Subcutaneous preadipocyte (primary cell): Measurements from ENCODE around the gene ARPIN. TPM values are rescaled to one million over a fixed set of nuclear protein-coding genes. Genes with fewer than 3 reads are reported as not detected.

Source experiments
- small RNA-seq: library from RNA; depleted of rRNA; stranded (forward); fragments of <200 nt; gene quantifications from one replicate; pipeline ENCODE3, GENCODE V24; 2012
- total RNA-seq: library from RNA; depleted of rRNA; stranded (reverse); fragments of >200 nt; gene quantifications from 2 replicates; pipeline ENCODE4 v1.2.3, GENCODE V29; 2012

The ARPIN gene
- total RNA-seq = 11.8 and 12.7 TPM in 2 replicates

GRCh38 chr15:89912674-89913396, at the start of gene ARPIN:
ARPIN (minus strand) TSS chr15:89912952; CDS start chr15:89912835, 117 bp downstream.

GRCh38 chr15:89893696-89894447, 18.9 kb downstream of the ARPIN start, which contains the start of gene AP3S2:
AP3S2 (minus strand) TSS chr15:89893994; CDS start chr15:89893949, 45 bp downstream.

Small RNA genes within 50 kb of the gene (small RNA-seq; reads per million reads assigned to genes)
- gene MIR5009 (not detected), gene MIR5094 (not detected), gene RNU6-1111P (not detected), gene RNU7-111P (not detected)

Other genes starting within 250 kb of the ARPIN start
- gene PLIN1, start 233.6 kb downstream of the ARPIN start, total RNA-seq = not detected in 2 replicates
- gene PEX11A, start 222.2 kb downstream of the ARPIN start, total RNA-seq = 2.5 and 5.5 TPM in 2 replicates
- gene WDR93, start 222.1 kb downstream of the ARPIN start, total RNA-seq = under 0.01 TPM in 1 of 2 replicates, not detected in the other
- gene MESP1, start 161.7 kb downstream of the ARPIN start, total RNA-seq = 0.20 TPM in 1 of 2 replicates, not detected in the other
- gene MESP2, start 136.6 kb downstream of the ARPIN start, total RNA-seq = 0.78 and 1.1 TPM in 2 replicates
- gene ANPEP, start 98.1 kb downstream of the ARPIN start, total RNA-seq = 514 and 670 TPM in 2 replicates
- 36.7 and 43.2 TPM in 2 replicates for gene AP3S2, start 19.0 kb downstream of the ARPIN start, total RNA-seq
- 8.8 and 14.5 TPM in 2 replicates for gene ZNF710, start 88.4 kb upstream of the ARPIN start, total RNA-seq
- 29.4 and 37.7 TPM in 2 replicates for gene IDH2, start 189.5 kb upstream of the ARPIN start, total RNA-seq